GM12878 (cell line): ENCODE results near the gene RAB15. TPM values are rescaled to one million over a fixed set of nuclear protein-coding genes. Genes with fewer than 3 reads are reported as not detected.

ENCODE experiments used
- ATAC-seq: fragments of 200-7000 bp; cut with Tn5 transposase; 3 replicates; pipeline ENCODE4 v1.9.1; 2020; ENCODE audit warnings: mild to moderate bottlenecking, moderate library complexity
- BruUV-seq: library from RNA; stranded (reverse); fragments of 400-500 nt; replicated peaks from 2 replicates; lab custom pipeline; 2021; lab: Mats Ljungman, UMichigan
- CTCF ChIA-PET: fragments of 300-600 bp; sonication (Branson Sonifier 250); formaldehyde crosslinking; extraction: SDS; loops from one replicate; lab custom pipeline; 2021; ENCODE audit warnings: inconsistent platforms; lab: Yijun Ruan, JAX
- POLR2A ChIA-PET: fragments of 350-600 bp; formaldehyde crosslinking; extraction: SDS; loops from one replicate; lab custom pipeline; 2021; ENCODE audit warnings: inconsistent platforms; lab: Charles Lee
- RAD21 ChIA-PET: fragments of 300-600 bp; sonication (Branson Sonifier 250); formaldehyde crosslinking; loops from one replicate; lab custom pipeline; 2023; ENCODE audit warnings: antibody characterized with exemption; ENCODE audit not compliant: unreplicated experiment; lab: Charles Lee
- SMC1A ChIA-PET: fragments of 300-600 bp; sonication (Branson Sonifier 250); formaldehyde crosslinking; loops from one replicate; lab custom pipeline; 2023; ENCODE audit not compliant: unreplicated experiment, uncharacterized antibody; lab: Charles Lee
- DNase-seq: peaks from one replicate; pipeline ENCODE4 v3.0.0-alpha.2; 2011; ENCODE audit warnings: low read depth, low spot score
- FAIRE-seq: peaks from 3 replicates; lab custom pipeline; 2011; peaks lifted over from hg19 to GRCh38; lab: Jason Lieb, UNC
- H2AFZ ChIP-seq: 2 replicates; pipeline ENCODE4 v1.6.0; 2011; ENCODE audit warnings: low read depth, low read length, control low read depth; ENCODE audit not compliant: control insufficient read depth
- H3K27ac ChIP-seq: 2 replicates; pipeline ENCODE4 v1.5.1; 2011; ENCODE audit warnings: control low read depth; ENCODE audit not compliant: control insufficient read depth, insufficient read depth
- H3K27me3 ChIP-seq, 2 experiments: replicated peaks in 1 of 2; 2 replicates each; pipeline versions ENCODE4 v1.6.0 to v1.6.1; 2011; ENCODE audit warnings: low read length in 1 of 2; ENCODE audit not compliant: control insufficient read depth in 2 of 2, insufficient read depth in 2 of 2
- H3K36me3 ChIP-seq, 2 experiments: 2 replicates each; pipeline ENCODE4 v1.5.1; 2011; ENCODE audit warnings: low read length in 1 of 2; ENCODE audit not compliant: control insufficient read depth in 2 of 2, insufficient read depth in 2 of 2
- H3K4me1 ChIP-seq: 2 replicates; pipeline ENCODE4 v1.6.1; 2011; ENCODE audit warnings: mild to moderate bottlenecking, low read length, moderate library complexity, mixed read lengths; ENCODE audit not compliant: control insufficient read depth, insufficient read depth
- H3K4me2 ChIP-seq: 2 replicates; pipeline ENCODE4 v1.6.0; 2011; ENCODE audit warnings: control low read depth; ENCODE audit not compliant: control insufficient read depth, insufficient read depth
- H3K4me3 ChIP-seq: fragments of 200-600 bp; sonication (generic); 2 replicates; pipeline ENCODE4 v1.5.1; 2016
- H3K79me2 ChIP-seq: 2 replicates; pipeline ENCODE4 v1.6.0; 2011; ENCODE audit warnings: low read length; ENCODE audit not compliant: control insufficient read depth, insufficient read depth
- H3K9ac ChIP-seq: 2 replicates; pipeline ENCODE4 v1.8.0; 2011; ENCODE audit warnings: low read length, control low read depth, mixed read lengths; ENCODE audit not compliant: control insufficient read depth, insufficient read depth
- H3K9me3 ChIP-seq: replicated peaks from 3 replicates; pipeline ENCODE4 v1.5.1; 2011; ENCODE audit warnings: mild to moderate bottlenecking, low read length; ENCODE audit not compliant: control insufficient read depth, insufficient read depth
- H4K20me1 ChIP-seq: 2 replicates; pipeline ENCODE4 v1.6.0; 2011; ENCODE audit not compliant: control insufficient read depth, insufficient read depth
- CREM ChIP-seq: IDR thresholded peaks from 2 replicates; pipeline ENCODE4 v1.6.1; 2014; ENCODE audit warnings: antibody characterized with exemption, low read depth
- DPF2 ChIP-seq: fragments of 450-650 bp; IDR thresholded peaks from 2 replicates; pipeline ENCODE4 v1.6.1; 2017; ENCODE audit warnings: mild to moderate bottlenecking
- EED ChIP-seq: sonication (generic); IDR thresholded peaks from 2 replicates; pipeline ENCODE4 v1.6.1; 2016; ENCODE audit warnings: antibody characterized with exemption, low read depth
- ETV6 ChIP-seq, 2 experiments: fragments of 450-650 bp in 1 of 2; IDR thresholded peaks in 1 of 2; conservative IDR thresholded peaks in 1 of 2; 2 replicates each; pipeline ENCODE4 v1.6.1; 2014; ENCODE audit warnings: antibody characterized with exemption in 1 of 2, borderline replicate concordance in 1 of 2, low read depth in 1 of 2, mild to moderate bottlenecking in 1 of 2, moderate library complexity in 1 of 2
- JUNB ChIP-seq: IDR thresholded peaks from 2 replicates; pipeline ENCODE4 v1.6.1; 2016; ENCODE audit warnings: antibody characterized with exemption, mild to moderate bottlenecking
- REST ChIP-seq: IDR thresholded peaks from 2 replicates; pipeline ENCODE4 v1.6.1; 2012; ENCODE audit warnings: mild to moderate bottlenecking, low read depth, low read length
- SREBF2 ChIP-seq: IDR thresholded peaks from 2 replicates; pipeline ENCODE4 v1.6.1; 2012; ENCODE audit warnings: mild to moderate bottlenecking, low read length
- YBX1 ChIP-seq: fragments of 450-650 bp; IDR thresholded peaks from 2 replicates; pipeline ENCODE4 v1.6.1; 2016; ENCODE audit warnings: antibody characterized with exemption
- WGBS: methylation state at CpG from one replicate; pipeline ENCODE4 v1.1.6; 2016; ENCODE audit warnings: low lambda C conversion rate; ENCODE audit not compliant: insufficient replicate concordance, insufficient coverage; ENCODE audit errors: missing lambda C conversion rate; 5-methylcytosine and 5-hydroxymethylcytosine counted together
- in situ Hi-C: fragments of 300-500 bp; cut with MboI; formaldehyde crosslinking; loops from 9 replicates; pipeline ENCODE4 v1.14.3; 2018; ENCODE audit warnings: mixed read lengths
- intact Hi-C: fragments of 100-400 bp; cut with micrococcal nuclease; formaldehyde crosslinking; loops from one replicate; pipeline ENCODE4 v1.14.2; 2022; ENCODE audit not compliant: unreplicated experiment
- polyA plus RNA-seq, 11 experiments: library from polyadenylated mRNA; depleted of rRNA in 4 of 11; unstranded in 6 of 11; stranded (reverse) in 5 of 11; fragments of >200 nt; fragmentation: Nextera tagmentation in 4 of 11; fragmentation: Illumina TruSeq in 1 of 11; extraction: Ambion mirVana in 4 of 11; extraction: Trizol in 1 of 11; gene quantifications; 1 replicate in 1 of 11; 2 replicates in 10 of 11; pipeline versions ENCODE4 v1.2.1 to v1.2.3, GENCODE V29; 2011 to 2016; ENCODE audit warnings: inconsistent platforms in 2 of 11, missing spikeins in 2 of 11, low read depth in 1 of 11
- total RNA-seq, 4 experiments: library from RNA; depleted of rRNA in 3 of 4; stranded (reverse); fragments of >200 nt in 3 of 4; fragmentation: Illumina TruSeq in 1 of 4; extraction: Trizol in 1 of 4; gene quantifications; 2 replicates each; pipeline versions ENCODE4 v1.2.1 to v1.2.3, GENCODE V29; 2013 to 2021
- TF ChIP-seq, protein P1 (sequence below), 3 experiments: IDR thresholded peaks in 2 of 3; conservative IDR thresholded peaks in 1 of 3; 2 replicates each; pipeline ENCODE4 v1.5.1; 2011; ENCODE audit warnings: low read depth in 3 of 3, low read length in 3 of 3, mild to moderate bottlenecking in 3 of 3, control low read depth in 2 of 3, moderate library complexity in 2 of 3, inconsistent platforms in 1 of 3, mixed read lengths in 1 of 3; ENCODE audit not compliant: control insufficient read depth in 2 of 3, insufficient read depth in 1 of 3; ENCODE audit errors: extremely low read depth in 1 of 3
- TF ChIP-seq, protein P2 (sequence below): fragments of 450-650 bp; formaldehyde crosslinking; IDR thresholded peaks from 2 replicates; pipeline ENCODE4 v1.4.0; 2020; ENCODE audit warnings: mild to moderate bottlenecking, moderate library complexity
- TF ChIP-seq, protein P3 (sequence below): fragments of 450-650 bp; formaldehyde crosslinking; IDR thresholded peaks from 2 replicates; pipeline ENCODE4 v1.4.0; 2022; ENCODE audit warnings: mild to moderate bottlenecking, moderate library complexity

The RAB15 gene
- total and polyA plus RNA-seq, 10 of the 15 experiments (the other 5 are each of a cell fraction or from before 2014, with no cell fraction given) = 0.32 to 3.9 (median 2.1) TPM

DNA sequence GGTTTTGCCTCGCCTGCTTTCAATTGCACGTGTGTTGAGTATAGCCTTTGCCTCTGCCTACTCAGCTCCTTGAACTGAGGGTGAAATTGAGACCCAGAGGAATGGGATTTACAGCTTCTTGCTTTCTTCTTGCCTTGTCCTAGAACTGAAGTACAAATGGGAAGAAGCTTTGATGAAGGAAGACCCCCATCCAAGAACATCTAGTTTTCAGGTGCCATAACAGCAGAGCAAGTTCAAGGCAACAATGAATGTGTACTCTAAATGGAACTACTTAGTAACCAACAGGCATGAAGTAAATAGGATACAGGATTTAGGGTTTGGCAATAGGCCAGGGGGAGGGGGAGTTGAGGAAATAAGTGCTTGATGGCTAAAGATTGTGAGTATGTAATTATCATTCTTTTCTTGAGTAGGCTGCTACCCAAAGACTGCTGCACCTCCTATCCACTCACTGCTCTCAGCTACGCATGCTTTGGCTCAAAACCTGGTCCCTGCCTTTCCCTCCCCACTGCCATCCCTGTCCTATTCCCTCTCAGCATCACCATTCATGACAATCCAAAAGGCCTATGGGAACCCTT lies 31.7 kb downstream of the RAB15 start:
- ATAC-seq = no peak
- Histone ChIP-seq H3K4me1 (no peaks in the 10 kb centered on the region), H2AFZ (no peak overlapping the region), H3K27me3 (no peaks in the 10 kb centered on the region), H3K27ac (no peak overlapping the region), H3K79me2 (no peaks in the 10 kb centered on the region), H3K9ac (no peak overlapping the region), H3K4me3 (no peak overlapping the region), H3K36me3 (peaks cover 4 to 5% of the 10 kb centered on the region in 2 experiments), H3K4me2 (no peak overlapping the region), H3K9me3 (no peaks in the 10 kb centered on the region), H4K20me1 (no peaks in the 10 kb centered on the region)
- ChIA-PET POLR2A (interaction anchor here (0.5 kb wide), 1 partner anchor 36 kb away, joined by 3 read pairs; no protein-coding TSS in a partner anchor), SMC1A (no interaction called here), CTCF (interaction anchor here (0.6 to 1.4 kb wide), 4 partner anchors 12 to 117 kb away, joined by 3 to 4 read pairs (median 4); no protein-coding TSS in a partner anchor), RAD21 (no interaction called here)
- 68% methylated on average over 3 of the region's 3 CpGs for WGBS
- intact Hi-C loops (no loop called here), in situ Hi-C loops (no loop called here)
- BruUV-seq = no TSS peak
- no peak for FAIRE-seq
- no peak for DNase-seq
- TF ChIP-seq, protein P1, sequence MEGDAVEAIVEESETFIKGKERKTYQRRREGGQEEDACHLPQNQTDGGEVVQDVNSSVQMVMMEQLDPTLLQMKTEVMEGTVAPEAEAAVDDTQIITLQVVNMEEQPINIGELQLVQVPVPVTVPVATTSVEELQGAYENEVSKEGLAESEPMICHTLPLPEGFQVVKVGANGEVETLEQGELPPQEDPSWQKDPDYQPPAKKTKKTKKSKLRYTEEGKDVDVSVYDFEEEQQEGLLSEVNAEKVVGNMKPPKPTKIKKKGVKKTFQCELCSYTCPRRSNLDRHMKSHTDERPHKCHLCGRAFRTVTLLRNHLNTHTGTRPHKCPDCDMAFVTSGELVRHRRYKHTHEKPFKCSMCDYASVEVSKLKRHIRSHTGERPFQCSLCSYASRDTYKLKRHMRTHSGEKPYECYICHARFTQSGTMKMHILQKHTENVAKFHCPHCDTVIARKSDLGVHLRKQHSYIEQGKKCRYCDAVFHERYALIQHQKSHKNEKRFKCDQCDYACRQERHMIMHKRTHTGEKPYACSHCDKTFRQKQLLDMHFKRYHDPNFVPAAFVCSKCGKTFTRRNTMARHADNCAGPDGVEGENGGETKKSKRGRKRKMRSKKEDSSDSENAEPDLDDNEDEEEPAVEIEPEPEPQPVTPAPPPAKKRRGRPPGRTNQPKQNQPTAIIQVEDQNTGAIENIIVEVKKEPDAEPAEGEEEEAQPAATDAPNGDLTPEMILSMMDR (IDR thresholded peaks at IDR 0.05 in 2 of 3, conservative IDR thresholded peaks at IDR 0.05 in 1 of 3; ENCODE audit: control insufficient read depth in 2 of 3, extremely low read depth in 1 of 3, insufficient read depth in 1 of 3, low read depth in 3 of 3, low read length in 3 of 3) = no peak
- TF ChIP-seq SREBF2 (no peak), REST (no peak), CREM (no peak), JUNB (no peak), EED (no peak), ETV6 (conservative IDR thresholded peaks at IDR 0.05 in 1 of 2, IDR thresholded peaks at IDR 0.05 in 1 of 2; ENCODE audit: borderline replicate concordance in 1 of 2, low read depth in 1 of 2) (no peak), DPF2 (no peak), YBX1 (no peak)
- TF ChIP-seq, protein P2, sequence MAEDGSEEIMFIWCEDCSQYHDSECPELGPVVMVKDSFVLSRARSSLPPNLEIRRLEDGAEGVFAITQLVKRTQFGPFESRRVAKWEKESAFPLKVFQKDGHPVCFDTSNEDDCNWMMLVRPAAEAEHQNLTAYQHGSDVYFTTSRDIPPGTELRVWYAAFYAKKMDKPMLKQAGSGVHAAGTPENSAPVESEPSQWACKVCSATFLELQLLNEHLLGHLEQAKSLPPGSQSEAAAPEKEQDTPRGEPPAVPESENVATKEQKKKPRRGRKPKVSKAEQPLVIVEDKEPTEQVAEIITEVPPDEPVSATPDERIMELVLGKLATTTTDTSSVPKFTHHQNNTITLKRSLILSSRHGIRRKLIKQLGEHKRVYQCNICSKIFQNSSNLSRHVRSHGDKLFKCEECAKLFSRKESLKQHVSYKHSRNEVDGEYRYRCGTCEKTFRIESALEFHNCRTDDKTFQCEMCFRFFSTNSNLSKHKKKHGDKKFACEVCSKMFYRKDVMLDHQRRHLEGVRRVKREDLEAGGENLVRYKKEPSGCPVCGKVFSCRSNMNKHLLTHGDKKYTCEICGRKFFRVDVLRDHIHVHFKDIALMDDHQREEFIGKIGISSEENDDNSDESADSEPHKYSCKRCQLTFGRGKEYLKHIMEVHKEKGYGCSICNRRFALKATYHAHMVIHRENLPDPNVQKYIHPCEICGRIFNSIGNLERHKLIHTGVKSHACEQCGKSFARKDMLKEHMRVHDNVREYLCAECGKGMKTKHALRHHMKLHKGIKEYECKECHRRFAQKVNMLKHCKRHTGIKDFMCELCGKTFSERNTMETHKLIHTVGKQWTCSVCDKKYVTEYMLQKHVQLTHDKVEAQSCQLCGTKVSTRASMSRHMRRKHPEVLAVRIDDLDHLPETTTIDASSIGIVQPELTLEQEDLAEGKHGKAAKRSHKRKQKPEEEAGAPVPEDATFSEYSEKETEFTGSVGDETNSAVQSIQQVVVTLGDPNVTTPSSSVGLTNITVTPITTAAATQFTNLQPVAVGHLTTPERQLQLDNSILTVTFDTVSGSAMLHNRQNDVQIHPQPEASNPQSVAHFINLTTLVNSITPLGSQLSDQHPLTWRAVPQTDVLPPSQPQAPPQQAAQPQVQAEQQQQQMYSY = no peak
- TF ChIP-seq, protein P3, sequence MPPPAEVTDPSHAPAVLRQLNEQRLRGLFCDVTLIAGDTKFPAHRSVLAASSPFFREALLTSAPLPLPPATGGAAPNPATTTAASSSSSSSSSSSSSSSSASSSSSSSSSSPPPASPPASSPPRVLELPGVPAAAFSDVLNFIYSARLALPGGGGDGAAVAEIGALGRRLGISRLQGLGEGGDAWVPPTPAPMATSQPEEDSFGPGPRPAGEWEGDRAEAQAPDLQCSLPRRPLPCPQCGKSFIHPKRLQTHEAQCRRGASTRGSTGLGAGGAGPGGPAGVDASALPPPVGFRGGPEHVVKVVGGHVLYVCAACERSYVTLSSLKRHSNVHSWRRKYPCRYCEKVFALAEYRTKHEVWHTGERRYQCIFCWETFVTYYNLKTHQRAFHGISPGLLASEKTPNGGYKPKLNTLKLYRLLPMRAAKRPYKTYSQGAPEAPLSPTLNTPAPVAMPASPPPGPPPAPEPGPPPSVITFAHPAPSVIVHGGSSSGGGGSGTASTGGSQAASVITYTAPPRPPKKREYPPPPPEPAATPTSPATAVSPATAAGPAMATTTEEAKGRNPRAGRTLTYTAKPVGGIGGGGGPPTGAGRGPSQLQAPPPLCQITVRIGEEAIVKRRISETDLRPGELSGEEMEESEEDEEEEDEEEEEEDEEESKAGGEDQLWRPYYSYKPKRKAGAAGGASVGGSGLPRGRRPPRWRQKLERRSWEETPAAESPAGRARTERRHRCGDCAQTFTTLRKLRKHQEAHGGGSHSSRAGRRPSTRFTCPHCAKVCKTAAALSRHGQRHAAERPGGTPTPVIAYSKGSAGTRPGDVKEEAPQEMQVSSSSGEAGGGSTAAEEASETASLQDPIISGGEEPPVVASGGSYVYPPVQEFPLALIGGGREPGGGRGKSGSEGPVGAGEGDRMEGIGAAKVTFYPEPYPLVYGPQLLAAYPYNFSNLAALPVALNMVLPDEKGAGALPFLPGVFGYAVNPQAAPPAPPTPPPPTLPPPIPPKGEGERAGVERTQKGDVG (CRISPR knock-in tag) = no peak
